K562 (cell line): ENCODE results near the gene MARVELD1. TPM values are rescaled to one million over a fixed set of nuclear protein-coding genes. Genes with fewer than 3 reads are reported as not detected.
A peak's percentile ranks its signal among the peaks of the same experiment; 100 is the strongest.

ENCODE experiments used
- ATAC-seq: fragments of 200-7000 bp; cut with Tn5 transposase; 3 replicates; pipeline ENCODE4 v1.9.1; 2020; ENCODE audit warnings: moderate library complexity
- BruUV-seq: library from RNA; stranded (reverse); fragments of 400-500 nt; replicated peaks from 2 replicates; lab custom pipeline; 2021; lab: Mats Ljungman, UMichigan
- CTCF ChIA-PET: fragments of 300-600 bp; formaldehyde crosslinking; extraction: SDS; loops from one replicate; lab custom pipeline; 2021; ENCODE audit warnings: low intra/inter-chr PET ratio; lab: Yijun Ruan, JAX
- POLR2A ChIA-PET: fragments of 300-600, 350-650 bp; sonication (Branson Sonifier 250); formaldehyde crosslinking; extraction: SDS; loops from one replicate; lab custom pipeline; 2021; ENCODE audit warnings: antibody characterized with exemption, inconsistent platforms; lab: Yijun Ruan, JAX
- DNase-seq, 4 experiments: peaks; one replicate each; pipeline versions ENCODE4 v3.0.0 to v3.0.0-alpha.2; 2011 to 2018; ENCODE audit warnings: low spot score in 3 of 4, mixed read lengths in 3 of 4; ENCODE audit errors: extremely low read depth in 1 of 4
- FAIRE-seq: peaks from 2 replicates; lab custom pipeline; 2011; peaks lifted over from hg19 to GRCh38; lab: Jason Lieb, UNC
- H2AFZ ChIP-seq: 2 replicates; pipeline ENCODE4 v1.6.0; 2011; ENCODE audit warnings: low read depth, low read length, control low read depth, inconsistent platforms
- H3K27ac ChIP-seq: fragments of 200-600 bp; 3 replicates; pipeline ENCODE4 v1.8.0; 2011; ENCODE audit warnings: low read depth, mild to moderate bottlenecking, control low read depth, inconsistent platforms, low read length, moderate library complexity, mixed read lengths; ENCODE audit errors: extremely low read depth
- H3K27me3 ChIP-seq, 2 experiments: fragments of 300-600 bp in 1 of 2; 2 replicates in 1 of 2; 3 replicates in 1 of 2; pipeline versions ENCODE4 v1.6.0 to v1.8.0; 2011; ENCODE audit warnings: inconsistent platforms in 2 of 2, low read length in 2 of 2, mild to moderate bottlenecking in 1 of 2, mixed read lengths in 1 of 2, moderate library complexity in 1 of 2; ENCODE audit not compliant: control insufficient read depth in 2 of 2, insufficient read depth in 2 of 2
- H3K36me3 ChIP-seq: fragments of 300-600 bp; 3 replicates; pipeline ENCODE4 v1.8.0; 2011; ENCODE audit warnings: mild to moderate bottlenecking, low read length, inconsistent platforms; ENCODE audit not compliant: control insufficient read depth, insufficient read depth
- H3K4me1 ChIP-seq, 2 experiments: fragments of 200-600 bp in 1 of 2; replicated peaks in 1 of 2; 2 replicates in 1 of 2; 3 replicates in 1 of 2; pipeline versions ENCODE4 v1.5.1 to v1.8.0; 2011; ENCODE audit warnings: inconsistent platforms in 2 of 2, low read length in 2 of 2, mild to moderate bottlenecking in 1 of 2, mixed read lengths in 1 of 2, moderate library complexity in 1 of 2; ENCODE audit not compliant: control insufficient read depth in 2 of 2, insufficient read depth in 2 of 2
- H3K4me2 ChIP-seq: 2 replicates; pipeline ENCODE4 v1.6.1; 2011; ENCODE audit warnings: low read length, control low read depth, inconsistent platforms, mixed read lengths; ENCODE audit not compliant: insufficient read depth
- H3K4me3 ChIP-seq: fragments of 200-600 bp; sonication (generic), shearing (Covaris generic); 2 replicates; pipeline ENCODE4 v1.5.1; 2016; ENCODE audit warnings: control low read depth, inconsistent platforms
- H3K79me2 ChIP-seq: fragments of 200-600 bp; 3 replicates; pipeline ENCODE4 v1.8.0; 2011; ENCODE audit warnings: low read length, inconsistent platforms; ENCODE audit not compliant: control insufficient read depth, insufficient read depth
- H3K9ac ChIP-seq, 2 experiments: 2 replicates each; pipeline versions ENCODE4 v1.6.0 to v1.6.1; 2011; ENCODE audit warnings: low read depth in 2 of 2, low read length in 2 of 2, control low read depth in 1 of 2, inconsistent platforms in 1 of 2, mild to moderate bottlenecking in 1 of 2, mixed read lengths in 1 of 2; ENCODE audit not compliant: insufficient read depth in 1 of 2
- H3K9me1 ChIP-seq: one replicate; pipeline ENCODE4 v1.6.0; 2011; ENCODE audit warnings: inconsistent platforms, mild to moderate bottlenecking, low read length, moderate library complexity; ENCODE audit not compliant: control insufficient read depth, insufficient read depth
- H3K9me3 ChIP-seq: replicated peaks from 2 replicates; pipeline ENCODE4 v1.5.1; 2011; ENCODE audit warnings: low read depth, low read length, inconsistent platforms; ENCODE audit not compliant: control insufficient read depth, insufficient read depth
- H4K20me1 ChIP-seq: replicated peaks from 2 replicates; pipeline ENCODE4 v1.6.1; 2011; ENCODE audit warnings: low read length, inconsistent platforms, mixed read lengths; ENCODE audit not compliant: control insufficient read depth, insufficient read depth
- ATF2 ChIP-seq: sonication (generic); formaldehyde crosslinking; IDR thresholded peaks from 2 replicates; pipeline ENCODE4 v1.8.1; 2022; ENCODE audit warnings: missing genetic modification reagents
- HMBOX1 ChIP-seq: sonication (generic); IDR thresholded peaks from 2 replicates; pipeline ENCODE4 v1.6.1; 2016
- NFRKB ChIP-seq: fragments of 450-650 bp; IDR thresholded peaks from 2 replicates; pipeline ENCODE4 v1.6.1; 2016; ENCODE audit warnings: low read depth
- POLR2AphosphoS5 ChIP-seq: IDR thresholded peaks from 2 replicates; pipeline ENCODE4 v1.6.1; 2011; ENCODE audit warnings: mild to moderate bottlenecking, low read depth, low read length, moderate library complexity; ENCODE audit not compliant: control insufficient read depth, insufficient read depth
- TCF15 ChIP-seq: fragments of 250-450 bp; sonication (Bioruptor Pico); IDR thresholded peaks from 2 replicates; pipeline ENCODE4 v1.8.0; 2022; ENCODE audit warnings: moderate library complexity, mild to moderate bottlenecking, inconsistent platforms
- TSHZ1 ChIP-seq: fragments of 250-450 bp; sonication (Bioruptor Pico); IDR thresholded peaks from 2 replicates; pipeline ENCODE4 v1.4.0; 2020; ENCODE audit warnings: mild to moderate bottlenecking, moderate library complexity
- WHSC1 ChIP-seq: IDR thresholded peaks from one replicate; pipeline ENCODE4 v1.6.1; 2012; ENCODE audit warnings: low read length, control low read depth, inconsistent platforms
- ZBTB12 ChIP-seq: fragments of 250-450 bp; sonication (Bioruptor Pico); IDR thresholded peaks from 2 replicates; pipeline ENCODE4 v1.4.0; 2020
- ZNF431 ChIP-seq: sonication (generic); formaldehyde crosslinking; IDR thresholded peaks from 2 replicates; pipeline ENCODE4 v1.8.0; 2022; ENCODE audit warnings: mild to moderate bottlenecking, missing genetic modification reagents
- ZNF699 ChIP-seq: fragments of 250-450 bp; sonication (Bioruptor Pico); IDR thresholded peaks from 2 replicates; pipeline ENCODE4 v1.8.0; 2021; ENCODE audit warnings: mild to moderate bottlenecking, moderate library complexity; ENCODE audit not compliant: insufficient replicate concordance
- ZNF764 ChIP-seq: fragments of 250-450 bp; sonication (Bioruptor Pico); IDR thresholded peaks from 2 replicates; pipeline ENCODE4 v1.4.0; 2020; ENCODE audit warnings: low read depth, mild to moderate bottlenecking, moderate library complexity
- WGBS: fragments of 100-300 bp; shearing (Covaris generic); methylation state at CpG from one replicate; pipeline ENCODE4 v1.1.6; 2016; ENCODE audit warnings: low coverage, mixed read lengths; ENCODE audit not compliant: insufficient coverage; ENCODE audit errors: missing lambda C conversion rate; 5-methylcytosine and 5-hydroxymethylcytosine counted together
- in situ Hi-C: fragments of 300-500 bp; cut with MboI; formaldehyde crosslinking; loops from 4 replicates; pipeline ENCODE4 v1.15.0; 2018; ENCODE audit warnings: inconsistent platforms, mixed read lengths
- intact Hi-C: fragments of 100-400 bp; cut with micrococcal nuclease; formaldehyde crosslinking; loops from 2 replicates; pipeline ENCODE4 v1.14.2; 2022
- polyA plus RNA-seq, 8 experiments: library from polyadenylated mRNA; depleted of rRNA in 4 of 8; stranded (reverse) in 5 of 8; unstranded in 3 of 8; fragments of >200 nt; fragmentation: Nextera tagmentation in 2 of 8; fragmentation: Illumina TruSeq in 1 of 8; extraction: Ambion mirVana in 2 of 8; extraction: Trizol in 1 of 8; gene quantifications; 2 replicates each; pipeline versions ENCODE4 v1.2.1 to v1.2.3, GENCODE V29; 2011 to 2014; ENCODE audit warnings: inconsistent platforms in 1 of 8, missing spikeins in 1 of 8
- total RNA-seq, 7 experiments: library from RNA; depleted of rRNA in 6 of 7; stranded (reverse); fragments of >200 nt in 6 of 7; fragmentation: Illumina TruSeq in 2 of 7; extraction: Trizol in 2 of 7; gene quantifications; 2 replicates each; pipeline versions ENCODE4 v1.2.1 to v1.2.3, GENCODE V29; 2011 to 2021; ENCODE audit warnings: low replicate concordance in 1 of 7

Gene MARVELD1
- total and polyA plus RNA-seq, 9 of the 15 experiments (the other 6 are each of a cell fraction or from before 2014, with no cell fraction given): 2.7 to 12.5 (median 5.3) TPM

- 1% methylated on average over 53 of the region's 72 CpGs for WGBS
- H3K27ac ChIP-seq: peak within 1 kb of the TSS; percentile 90
- in situ Hi-C loops (no loop called here), intact Hi-C loops (no loop called here)
- ChIA-PET POLR2A (interaction anchor here (0.6 to 1.6 kb wide), 10 partner anchors 8 to 318 kb away, joined by 3 to 5 read pairs (median 4); partner anchors contain the start of gene AVPI1), CTCF (no interaction called here)
- H3K4me2 ChIP-seq: peak within 1 kb of the TSS; percentile 92
- TSS peak; percentile 51 for BruUV-seq
- H3K9me3 ChIP-seq: no peaks in the 10 kb centered on the region; the same call in 1 of the 2 replicates
- peak within 1 kb of the TSS; percentile 84 for H3K4me3 ChIP-seq
- H2AFZ ChIP-seq: peak within 1 kb of the TSS; percentile 98
- H3K4me1 ChIP-seq: peaks cover 15 to 17% of the 10 kb centered on the region in 2 experiments; a peak in 4 of 5 replicates
- H3K27me3 ChIP-seq: no peaks in the 10 kb centered on the region
- DNase-seq: peak; percentile 96 to 99 (median 98)
- peaks cover 44% of the 10 kb centered on the region for H3K79me2 ChIP-seq
- peak; percentile 85 for FAIRE-seq
- H3K9ac ChIP-seq: peak within 1 kb of the TSS; percentile 94 to 97
- no peaks in the 10 kb centered on the region for H3K9me1 ChIP-seq
- H3K36me3 ChIP-seq: peaks cover 24% of the 10 kb centered on the region
- ATAC-seq: peak; percentile 89
- H4K20me1 ChIP-seq: peaks cover 6% of the 10 kb centered on the region; the same call in 1 of the 2 replicates
- no peak for TF ChIP-seq ZNF764 (CRISPR knock-in tag)
- peak; percentile 64; the same call in 1 of the 2 replicates for TF ChIP-seq ZNF431 (CRISPR knock-in tag)
- TF ChIP-seq TSHZ1: no peak
- peak; percentile 72 for TF ChIP-seq ZBTB12 (CRISPR knock-in tag)
- no peak for TF ChIP-seq TCF15
- TF ChIP-seq WHSC1: no peak
- peak; percentile 88; the same call in 1 of the 2 replicates for TF ChIP-seq ATF2 (CRISPR knock-in tag)
- no peak for TF ChIP-seq HMBOX1
- peak; percentile 62 for TF ChIP-seq POLR2AphosphoS5
- no peak for TF ChIP-seq ZNF699
- 0 out of 2 replicates have a peak, but pooled peaks have one; percentile 46 for TF ChIP-seq NFRKB
Observed at GRCh38 chr10:97736902-97737769, 23.6 kb downstream of the MARVELD1 start, which contains the start of gene ZFYVE27. Gene ZFYVE27 (plus strand): TSS chr10:97737128. CDS start chr10:97738478, 1,350 bp downstream.
